ENCODE data around the gene ADD1.
"Not testable (repeated sequence)": the region's sequence is repeated elsewhere in the genome, so short reads cannot be mapped to it uniquely, and the experiment has no call there.

The ADD1 gene

DNA sequence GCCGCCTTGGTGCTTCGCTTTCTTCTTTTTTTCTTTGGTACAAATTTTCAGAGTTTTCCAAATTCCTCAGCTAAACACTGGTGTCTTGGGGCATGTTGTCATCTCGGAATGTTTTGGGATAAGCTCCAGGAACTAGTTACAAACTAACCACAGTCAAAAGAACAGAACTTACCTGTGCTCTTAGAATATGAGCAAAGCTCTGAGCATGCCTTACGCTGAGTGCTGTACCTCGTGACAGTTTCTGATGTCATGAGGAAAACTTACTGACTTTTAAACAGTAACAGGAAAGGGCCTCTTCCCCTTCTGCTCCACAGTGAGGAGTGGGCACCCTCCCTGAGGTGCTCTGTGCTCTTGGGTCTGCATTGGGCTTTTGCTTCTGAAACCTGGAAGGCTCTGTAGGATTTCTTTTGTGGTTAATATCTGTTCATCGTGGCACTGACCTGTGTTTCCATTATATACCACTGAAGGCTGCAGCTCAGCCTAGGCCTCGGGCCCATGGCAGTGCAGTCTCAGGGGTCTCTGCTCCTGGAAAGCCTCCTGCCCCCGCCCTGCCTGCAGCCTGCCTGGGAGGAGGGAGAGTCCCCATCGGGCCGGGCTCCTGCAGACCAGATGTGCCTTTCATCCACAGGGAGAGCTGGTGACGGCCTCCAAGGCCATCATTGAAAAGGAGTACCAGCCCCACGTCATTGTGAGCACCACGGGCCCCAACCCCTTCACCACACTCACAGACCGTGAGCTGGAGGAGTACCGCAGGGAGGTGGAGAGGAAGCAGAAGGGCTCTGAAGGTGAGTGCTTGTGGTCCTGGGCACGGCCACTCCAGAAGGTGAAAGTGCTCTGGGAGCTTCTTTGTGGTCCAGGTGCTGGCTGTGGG lies 70.8 kb downstream of the ADD1 start:
- no peak for DNase-seq

DNA sequence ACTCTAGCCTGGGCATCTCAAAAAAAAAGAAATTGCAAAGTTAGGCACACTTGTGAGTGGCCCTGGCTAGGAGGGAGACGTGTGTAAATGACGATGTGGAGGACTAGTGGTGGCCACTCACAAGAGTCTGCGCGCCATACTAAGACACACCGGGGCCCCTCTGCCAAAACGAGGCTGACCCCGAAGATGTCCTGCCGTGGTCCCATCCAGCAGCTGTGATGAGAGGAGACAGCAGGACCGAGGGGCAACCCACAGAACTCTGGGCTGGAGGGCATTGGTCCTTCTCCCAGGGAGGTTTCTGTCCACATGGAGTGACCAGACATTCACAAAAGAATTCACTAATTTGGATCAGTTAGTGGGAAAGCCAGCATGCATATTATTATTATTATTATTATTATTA lies 72.1 kb downstream of the ADD1 start:
- DNase-seq: no peak

DNA sequence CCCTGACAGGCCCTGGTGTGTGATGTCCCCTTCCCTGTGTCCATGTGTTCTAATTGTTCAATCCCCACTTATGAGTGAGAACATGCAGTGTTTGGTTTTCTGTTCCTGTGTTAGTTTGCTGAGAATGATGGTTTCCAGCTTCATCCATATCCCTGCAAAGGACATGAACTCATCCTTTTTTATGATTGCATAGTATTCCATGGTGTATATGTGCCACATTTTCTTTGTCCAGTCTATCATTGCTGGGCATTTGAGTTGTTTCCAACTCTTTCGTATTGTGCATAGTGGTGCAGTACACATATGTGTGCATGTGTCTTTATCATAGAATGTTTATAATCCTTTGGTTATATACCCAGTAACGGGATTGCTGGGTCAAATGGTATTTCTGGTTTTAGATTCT lies 73.1 kb downstream of the ADD1 start:
- DNase-seq: not testable (repeated sequence)

DNA sequence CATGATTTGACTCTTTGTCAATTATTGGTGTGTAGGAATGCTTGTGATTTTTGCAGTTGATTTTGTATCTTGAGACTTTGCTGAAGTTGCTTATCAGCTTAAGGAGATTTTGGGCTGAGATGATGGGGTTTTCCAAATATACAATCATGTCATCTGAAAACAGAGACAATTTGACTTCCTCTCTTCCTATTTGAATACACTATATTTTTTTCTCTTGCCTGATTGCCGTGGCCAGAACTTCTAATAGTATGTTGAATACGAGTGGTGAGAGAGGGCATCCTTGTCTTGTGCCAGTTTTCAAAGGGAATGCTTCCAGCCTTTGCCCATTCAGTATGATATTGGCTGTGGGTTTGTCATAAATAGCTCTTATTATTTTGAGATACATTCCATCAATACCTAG lies 74.7 kb downstream of the ADD1 start:
- DNase-seq: not testable (repeated sequence)

DNA sequence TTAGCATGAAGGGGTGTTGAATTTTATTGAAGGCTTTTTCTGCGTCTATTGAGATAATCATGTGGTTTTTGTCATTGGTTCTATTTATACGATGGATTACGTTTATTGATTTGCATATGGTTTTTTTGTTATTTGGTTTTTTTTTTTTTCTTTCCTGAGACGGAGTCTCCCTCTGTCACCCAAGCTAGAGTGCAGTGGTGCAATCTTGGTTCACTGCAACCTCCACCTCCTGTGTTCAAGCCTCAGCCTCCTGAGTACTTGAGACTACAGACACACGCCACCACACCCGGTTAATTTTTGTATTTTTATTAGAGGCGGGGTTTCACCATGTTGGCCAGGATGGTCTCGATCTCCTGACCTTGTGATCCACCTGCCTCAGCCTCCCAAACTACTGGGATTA lies 75.1 kb downstream of the ADD1 start:
- DNase-seq: not testable (repeated sequence)

DNA sequence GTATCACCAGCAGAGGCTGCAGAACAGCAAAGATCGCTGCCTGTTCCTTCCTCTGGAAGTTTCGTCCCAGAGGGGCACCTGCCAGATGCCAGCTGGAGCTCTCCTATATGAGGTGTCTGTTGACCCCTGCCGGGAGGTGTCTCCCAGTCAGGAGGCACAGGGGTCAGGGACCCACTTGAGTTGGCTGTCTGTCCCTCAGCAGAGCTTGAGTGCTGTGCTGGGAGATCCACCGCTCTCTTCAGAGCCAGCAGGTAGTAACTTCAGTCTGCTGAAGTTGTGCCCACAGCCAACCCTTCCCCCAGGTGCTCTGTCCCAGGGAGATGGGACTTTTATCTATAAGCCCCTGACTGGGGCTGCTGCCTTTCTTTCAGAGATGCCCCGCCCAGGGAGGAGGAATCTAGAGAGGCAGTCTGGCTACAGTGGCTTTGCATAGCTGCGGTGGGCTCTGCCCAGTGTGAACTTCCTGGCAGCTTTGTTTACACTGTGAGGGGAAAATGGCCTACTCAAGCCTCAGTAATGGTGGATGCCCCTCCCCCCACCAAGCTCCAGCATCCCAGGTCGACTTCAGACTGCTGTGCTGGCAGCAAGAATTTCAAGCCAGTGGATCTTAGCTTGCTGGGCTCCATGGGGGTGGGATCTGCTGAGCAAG lies 78.9 kb downstream of the ADD1 start:
- not testable (repeated sequence) for DNase-seq

DNA sequence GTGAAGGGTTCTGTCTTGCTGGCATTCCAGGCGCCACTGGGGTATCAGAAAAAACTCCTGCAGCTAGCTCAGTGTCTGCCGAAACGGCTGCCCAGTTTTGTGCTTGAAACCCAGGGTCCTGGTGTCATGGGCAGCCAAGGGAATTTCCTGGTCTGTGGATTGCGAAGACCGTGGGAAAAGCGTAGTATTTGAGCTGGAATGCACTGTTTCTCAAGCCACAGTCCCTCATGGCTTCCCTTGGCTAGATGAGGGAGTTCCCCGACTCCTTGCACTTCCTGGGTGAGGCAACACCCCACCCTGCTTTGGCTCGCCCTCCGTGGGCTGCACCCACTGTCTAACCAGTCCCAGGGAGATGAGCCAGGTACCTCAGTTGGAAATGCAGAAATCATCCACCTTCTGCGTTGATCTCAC lies 79.5 kb downstream of the ADD1 start:
- no peak for DNase-seq

DNA sequence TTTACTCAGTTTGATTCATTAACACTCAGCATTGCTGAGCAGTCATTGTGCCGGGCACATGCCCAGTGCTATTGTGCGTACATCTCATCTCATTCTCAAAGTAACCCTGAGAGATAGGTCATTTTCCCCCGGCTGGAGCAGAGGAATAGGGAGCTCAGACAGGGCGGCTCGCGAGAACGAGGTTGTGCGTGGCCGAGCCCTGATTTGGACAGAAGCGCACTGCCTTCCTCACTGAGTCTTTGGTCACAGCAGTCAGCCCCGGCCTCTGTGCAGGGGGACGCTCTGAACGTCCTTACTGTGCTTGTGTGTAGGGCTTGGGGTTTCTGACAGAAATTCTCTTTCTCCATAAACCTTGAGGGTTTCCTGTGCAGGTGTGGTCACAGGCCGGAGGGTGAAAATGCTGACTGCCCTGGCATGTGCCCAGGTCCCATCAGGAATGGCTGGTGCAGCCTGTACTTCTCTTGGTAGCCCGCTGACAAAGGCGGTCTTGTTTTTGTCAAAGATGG lies 80.1 kb downstream of the ADD1 start:
- DNase-seq: peak in 2 of 56 donors; percentile 24 to 41

DNA sequence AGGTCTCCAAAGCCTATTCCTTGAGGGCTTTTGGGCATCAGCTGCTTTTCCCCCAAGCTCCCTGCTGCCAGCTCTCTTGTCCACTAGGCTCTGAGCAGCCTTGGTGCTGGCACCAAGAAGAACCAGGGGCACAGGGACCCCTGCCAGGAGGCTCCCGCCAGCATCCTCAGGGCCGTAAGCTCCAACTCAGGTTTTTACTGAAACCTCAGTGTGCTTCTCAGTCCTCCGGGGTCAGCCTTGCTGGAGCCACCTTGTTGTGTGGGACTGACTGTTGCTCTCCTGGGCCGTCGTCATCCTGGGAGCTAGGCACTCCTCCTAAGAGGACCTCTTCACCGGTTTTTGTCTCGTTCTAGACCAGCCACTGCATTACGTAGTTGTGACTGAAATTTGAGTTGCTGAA lies 80.6 kb downstream of the ADD1 start:
- DNase-seq: no peak

DNA sequence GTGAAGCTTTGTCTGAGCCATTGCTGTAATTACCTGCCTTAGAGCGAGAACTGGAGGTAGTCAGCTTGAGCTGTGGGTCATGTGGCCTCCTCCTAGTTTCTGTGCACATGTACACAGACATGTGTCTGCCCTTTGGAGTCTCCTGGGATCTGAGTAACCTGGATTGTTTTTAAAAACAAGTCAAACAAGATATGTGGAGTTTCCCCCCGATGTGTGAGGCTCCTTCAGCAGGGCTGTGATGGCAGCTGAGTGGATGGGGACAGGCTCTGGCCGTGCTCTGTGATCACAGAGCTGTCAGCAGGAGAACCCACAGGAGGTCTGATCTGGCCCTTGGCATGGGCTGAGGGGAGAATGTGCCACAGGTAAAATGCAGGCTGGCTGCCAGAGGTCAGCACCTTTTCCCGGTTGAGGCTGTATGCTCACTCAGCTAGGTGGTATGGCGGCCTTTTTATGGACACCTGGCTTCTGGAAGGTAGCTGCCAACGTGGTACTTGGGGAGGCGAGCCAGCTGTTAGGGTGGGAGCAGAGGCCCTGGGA lies 81.2 kb downstream of the ADD1 start:
- DNase-seq: no peak

DNA sequence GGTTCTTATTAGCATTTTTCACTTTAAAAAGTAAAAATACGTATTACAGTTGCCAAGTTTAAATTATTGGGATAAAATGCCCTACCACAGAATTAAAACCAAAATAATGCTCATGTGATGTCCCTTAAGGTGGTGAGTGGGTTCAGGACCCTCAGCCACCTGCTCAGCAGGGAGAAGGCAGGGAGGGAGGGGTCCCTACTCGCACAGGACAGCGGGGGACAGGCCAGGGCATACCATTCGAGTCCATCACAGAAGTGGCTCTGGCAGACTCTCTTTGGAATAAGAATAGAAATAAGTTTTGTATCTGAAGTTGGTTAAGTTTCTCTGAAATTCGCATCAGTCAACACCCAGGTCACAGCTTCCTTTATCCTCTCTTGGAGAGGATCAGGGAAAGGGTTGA lies 81.9 kb downstream of the ADD1 start:
- no peak for DNase-seq

DNA sequence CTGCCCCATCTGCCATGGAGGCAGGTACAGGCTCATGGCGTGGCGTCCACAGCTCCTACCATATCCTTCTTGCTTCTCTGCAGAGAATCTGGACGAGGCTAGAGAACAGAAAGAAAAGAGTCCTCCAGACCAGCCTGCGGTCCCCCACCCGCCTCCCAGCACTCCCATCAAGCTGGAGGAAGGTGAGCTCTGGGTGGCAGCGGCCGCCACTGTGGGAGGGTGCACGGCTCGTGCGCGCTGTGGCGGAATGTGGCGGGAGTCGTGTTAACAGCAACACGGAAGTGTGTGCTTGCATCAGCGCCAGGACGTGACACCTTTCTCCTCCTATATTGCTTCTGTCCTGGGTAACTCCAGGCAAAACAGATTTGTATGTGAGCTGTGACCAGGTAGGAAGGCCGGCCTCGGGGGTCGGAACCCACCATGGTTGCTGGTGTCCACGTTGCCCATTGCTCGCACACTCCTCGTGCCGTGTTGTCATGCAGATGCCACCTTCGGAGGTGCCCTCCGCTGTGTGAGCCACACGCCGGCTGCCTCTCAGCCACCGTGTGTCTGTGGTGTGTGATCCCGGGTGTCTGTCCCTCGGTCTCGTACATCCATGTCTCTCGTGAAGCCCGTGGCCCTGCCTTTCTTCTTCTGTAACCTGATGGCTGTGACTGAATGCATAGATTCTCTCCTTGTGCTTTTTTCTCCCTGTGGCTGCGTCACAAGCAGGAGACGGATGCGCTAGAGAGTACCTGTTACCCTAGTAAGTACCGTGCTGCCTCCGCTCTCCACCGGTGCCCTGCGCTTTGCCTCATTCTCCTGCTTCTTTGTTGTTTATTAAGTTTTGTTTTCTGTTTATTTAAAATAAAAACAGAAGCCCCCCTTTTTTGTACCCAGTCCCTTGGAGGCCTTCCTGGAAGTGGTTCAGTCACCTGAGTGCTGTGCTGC lies 82.6 kb downstream of the ADD1 start:
- no peak for DNase-seq

DNA sequence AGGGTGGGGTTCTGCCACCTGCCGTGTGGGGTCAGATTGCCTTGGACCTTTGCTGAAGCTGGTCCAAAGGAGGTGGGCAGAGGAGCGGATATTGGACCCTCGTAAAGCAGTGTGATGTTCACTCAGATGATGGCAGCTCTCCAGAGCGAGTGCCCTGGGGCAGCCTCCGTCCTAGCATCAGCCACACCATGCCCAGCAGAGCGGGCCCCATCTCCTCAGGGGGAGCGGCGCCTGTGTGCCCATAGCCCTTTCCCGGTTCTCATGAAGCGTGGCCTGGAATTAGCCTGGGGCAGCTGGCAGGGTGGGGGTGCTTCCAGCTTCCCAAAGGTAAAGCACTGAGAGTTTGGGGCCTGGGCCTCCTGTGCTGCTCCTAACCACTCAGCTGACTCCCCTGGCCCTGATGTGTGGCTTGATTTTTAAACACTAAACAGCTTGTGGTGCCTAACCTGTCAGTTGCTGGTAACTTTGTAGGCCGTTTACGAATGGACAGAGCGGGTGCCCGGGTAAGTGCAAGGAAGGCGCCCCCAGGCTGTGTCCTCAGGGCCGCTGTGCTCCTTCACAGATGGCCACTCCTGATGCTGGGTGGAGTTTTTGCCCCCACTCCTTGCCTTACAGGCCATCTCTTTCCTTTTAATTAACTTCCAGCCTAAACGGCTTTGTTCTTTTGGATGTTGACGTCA lies 83.5 kb downstream of the ADD1 start:
- DNase-seq: no peak

DNA sequence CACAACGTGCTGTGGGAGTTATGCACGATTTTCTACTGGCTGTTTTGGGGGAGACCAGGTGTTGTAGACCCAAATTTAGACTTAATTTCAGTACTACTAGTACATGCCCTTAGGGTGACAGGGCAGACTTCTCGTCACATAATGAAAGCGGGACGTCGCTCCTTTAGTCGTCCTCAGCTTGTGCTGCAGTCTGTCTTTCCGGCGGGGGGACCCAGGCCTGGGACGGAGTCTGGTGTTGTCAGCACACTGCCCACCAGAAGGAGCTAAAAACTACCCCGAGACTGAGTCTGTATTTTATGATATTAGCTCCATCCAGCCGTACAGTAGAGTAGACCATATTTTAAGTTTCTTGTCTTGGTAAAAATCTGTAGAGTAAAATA lies 84.0 kb downstream of the ADD1 start:
- no peak for DNase-seq

DNA sequence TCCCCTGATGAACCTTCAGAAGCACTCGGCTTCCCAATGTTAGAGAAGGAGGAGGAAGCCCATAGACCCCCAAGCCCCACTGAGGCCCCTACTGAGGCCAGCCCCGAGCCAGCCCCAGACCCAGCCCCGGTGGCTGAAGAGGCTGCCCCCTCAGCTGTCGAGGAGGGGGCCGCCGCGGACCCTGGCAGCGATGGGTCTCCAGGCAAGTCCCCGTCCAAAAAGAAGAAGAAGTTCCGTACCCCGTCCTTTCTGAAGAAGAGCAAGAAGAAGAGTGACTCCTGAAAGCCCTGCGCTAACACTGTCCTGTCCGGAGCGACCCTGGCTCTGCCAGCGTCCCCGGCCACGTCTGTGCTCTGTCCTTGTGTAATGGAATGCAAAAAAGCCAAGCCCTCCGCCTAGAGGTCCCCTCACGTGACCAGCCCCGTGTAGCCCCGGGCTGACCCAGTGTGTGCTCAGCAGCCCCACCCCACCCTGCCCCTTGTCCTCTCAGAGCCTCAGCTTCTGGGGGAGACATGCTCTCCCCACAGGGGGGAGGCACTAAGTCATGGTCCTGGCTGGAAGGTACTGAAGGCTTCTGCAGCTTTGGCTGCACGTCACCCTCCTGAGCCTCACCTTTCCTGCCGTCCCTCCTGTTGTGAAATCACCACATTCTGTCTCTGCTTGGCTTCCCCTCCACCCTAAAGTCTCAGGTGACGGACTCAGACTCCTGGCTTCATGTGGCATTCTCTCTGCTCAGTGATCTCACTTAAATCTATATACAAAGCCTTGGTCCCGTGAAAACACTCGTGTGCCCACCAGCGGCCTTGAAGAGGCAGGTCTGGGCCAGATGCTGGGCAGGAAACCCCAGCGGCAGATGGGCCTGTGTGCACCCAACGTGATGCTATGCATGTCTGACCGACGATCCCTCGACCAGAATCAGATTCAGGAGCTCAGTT lies 84.9 kb downstream of the ADD1 start:
- no peak for DNase-seq

DNA sequence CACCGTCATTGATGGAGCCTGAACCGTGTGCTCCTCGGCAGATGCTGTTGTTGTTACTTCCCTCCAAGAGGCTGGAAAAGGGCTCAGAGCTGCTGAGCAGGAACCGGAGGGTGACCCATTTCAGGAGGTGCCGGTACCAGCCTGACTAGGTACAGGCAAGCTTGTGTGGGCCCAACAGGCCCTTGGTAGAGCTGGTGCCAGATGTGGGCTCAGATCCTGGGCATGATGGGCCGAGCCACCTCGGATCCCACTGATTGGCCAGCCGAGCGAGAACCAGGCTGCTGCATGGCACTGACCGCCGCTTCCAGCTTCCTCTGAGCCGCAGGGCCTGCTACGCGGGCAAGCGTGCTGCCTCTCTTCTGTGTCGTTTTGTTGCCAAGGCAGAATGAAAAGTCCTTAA lies 85.8 kb downstream of the ADD1 start:
- no peak for DNase-seq

DNA sequence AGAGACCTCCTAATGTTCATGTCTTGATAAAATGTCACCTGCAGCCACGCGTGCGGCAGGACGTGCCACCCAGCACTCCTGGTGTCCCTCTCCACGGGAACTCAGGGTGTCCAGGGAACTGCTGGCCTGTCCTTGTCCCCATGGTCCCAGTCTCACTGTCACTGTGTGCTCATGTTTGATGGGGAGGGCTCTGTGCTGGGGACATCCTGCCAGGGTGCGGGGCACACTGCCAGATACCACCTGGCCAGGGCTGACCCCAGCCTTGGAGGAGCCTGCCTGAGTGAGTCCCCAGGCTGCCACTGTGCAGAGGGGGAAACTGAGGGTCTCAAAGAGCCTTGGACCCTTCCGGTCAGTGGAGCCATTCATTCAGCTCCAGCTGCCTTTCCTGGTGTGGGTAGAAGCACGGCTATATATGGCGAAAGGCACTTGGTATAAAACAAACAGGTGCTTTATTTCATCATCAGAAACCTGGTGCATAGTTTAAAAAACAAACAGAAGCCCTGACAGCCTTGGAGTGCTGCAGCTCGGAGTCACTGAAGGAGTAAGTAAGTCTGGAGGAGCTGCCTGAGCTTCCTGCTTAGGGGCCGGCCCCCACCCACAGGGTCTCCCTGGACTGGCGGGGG lies 86.6 kb downstream of the ADD1 start:
- DNase-seq: no peak

DNA sequence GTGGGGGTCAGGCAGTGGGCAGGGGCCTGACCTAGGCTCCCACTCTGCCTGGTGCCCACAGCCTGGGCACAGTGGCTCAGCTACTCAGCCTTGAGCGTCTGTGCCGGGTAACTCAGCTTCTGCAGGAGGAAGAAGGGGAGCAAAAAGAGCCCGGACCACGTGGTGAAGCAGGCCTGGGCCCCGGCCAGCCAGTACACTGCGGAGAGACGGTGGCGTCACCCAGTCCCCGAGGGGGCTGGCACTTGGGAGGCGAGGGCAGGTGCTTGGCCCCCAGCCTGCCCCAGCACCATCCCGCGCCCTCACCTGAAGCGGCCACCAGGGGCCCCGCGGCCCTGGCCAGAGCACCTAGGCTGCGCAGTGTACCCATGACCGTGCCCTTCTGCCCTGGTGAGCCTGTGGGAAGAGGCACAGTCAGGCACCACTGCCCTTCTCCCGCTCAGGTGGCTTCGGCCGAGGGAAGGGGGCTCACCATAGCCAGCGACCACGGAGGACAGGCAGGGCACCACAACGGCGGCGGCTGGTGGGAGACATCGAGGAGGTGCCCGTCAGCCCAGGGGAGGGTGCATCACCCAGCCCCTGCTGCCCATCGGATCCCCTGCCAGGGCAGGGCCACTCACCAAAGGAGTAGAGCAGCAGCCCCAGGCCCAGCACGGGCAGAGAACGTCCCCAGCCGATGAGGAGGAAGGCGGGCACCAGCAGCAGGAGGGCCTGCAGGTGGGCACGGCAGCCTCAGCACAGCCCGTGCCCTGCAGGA lies 87.3 kb downstream of the ADD1 start:
- peak in 24 of 56 donors; percentile 18 to 70 (median 43) for DNase-seq
